HG03558 (cell line): ENCODE data around the gene PTPRN2.
"Not testable (repeated sequence)": the region's sequence is repeated elsewhere in the genome, so short reads cannot be mapped to it uniquely, and the experiment has no call there.

Source experiments
- ATAC-seq: cut with Tn5 transposase; IDR thresholded peaks from one replicate; pipeline ENCODE4 v1.9.1; 2021; ENCODE audit warnings: moderate number of reproducible peaks; ENCODE audit not compliant: unreplicated experiment; ENCODE audit errors: extremely low read depth

PTPRN2 gene

DNA sequence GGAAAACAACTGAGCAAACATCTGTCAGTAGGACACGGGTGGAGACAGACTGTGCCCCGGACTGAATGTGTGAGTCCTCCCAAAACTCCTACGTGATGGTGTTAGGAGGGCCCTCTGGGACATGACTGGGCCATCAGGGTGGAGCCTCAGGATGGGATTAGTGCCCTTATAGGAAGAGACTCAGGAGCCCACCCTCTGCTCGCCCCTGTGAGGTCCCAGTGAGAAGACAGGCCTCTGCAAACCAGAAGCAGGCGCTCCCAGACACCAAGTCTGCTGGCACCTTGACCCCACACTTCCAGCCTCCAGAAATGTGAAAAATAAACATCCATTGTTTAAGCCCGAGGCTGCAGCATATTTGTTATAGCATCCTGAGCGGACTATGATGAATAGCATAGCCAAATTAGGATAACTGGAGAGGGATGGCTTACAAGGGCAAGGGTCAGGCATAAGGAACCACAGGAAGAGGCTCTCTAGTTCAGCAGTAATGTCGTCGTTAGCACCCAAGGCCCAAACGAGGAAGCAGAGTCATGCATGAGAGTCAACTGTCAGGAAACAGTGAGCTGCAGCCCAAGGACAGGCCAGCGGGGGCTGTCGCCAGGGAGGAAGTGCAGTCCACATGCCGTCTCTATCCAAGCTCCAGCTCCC, 50.6 kb downstream of the PTPRN2 start:
- no peak for ATAC-seq

DNA sequence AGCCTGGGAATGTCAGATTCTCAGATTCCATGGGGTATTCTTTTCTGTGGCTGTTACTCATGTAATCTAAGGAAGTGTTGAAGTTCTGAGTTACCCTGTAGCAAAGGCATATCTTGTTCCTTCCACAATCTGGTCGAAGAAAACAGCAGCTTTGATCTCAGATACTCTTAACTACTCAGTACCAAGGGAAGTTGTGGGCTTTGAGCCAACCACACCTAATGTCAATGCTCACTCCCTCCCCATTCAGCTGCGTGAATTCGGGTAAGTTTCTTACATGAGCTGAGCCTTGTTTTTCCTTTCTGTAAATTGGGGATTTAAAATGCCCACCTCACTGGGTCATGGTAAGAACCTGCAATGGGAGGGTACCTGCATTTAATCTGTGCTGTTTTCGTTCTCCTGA, 52.5 kb downstream of the PTPRN2 start:
- ATAC-seq, result no peak

DNA sequence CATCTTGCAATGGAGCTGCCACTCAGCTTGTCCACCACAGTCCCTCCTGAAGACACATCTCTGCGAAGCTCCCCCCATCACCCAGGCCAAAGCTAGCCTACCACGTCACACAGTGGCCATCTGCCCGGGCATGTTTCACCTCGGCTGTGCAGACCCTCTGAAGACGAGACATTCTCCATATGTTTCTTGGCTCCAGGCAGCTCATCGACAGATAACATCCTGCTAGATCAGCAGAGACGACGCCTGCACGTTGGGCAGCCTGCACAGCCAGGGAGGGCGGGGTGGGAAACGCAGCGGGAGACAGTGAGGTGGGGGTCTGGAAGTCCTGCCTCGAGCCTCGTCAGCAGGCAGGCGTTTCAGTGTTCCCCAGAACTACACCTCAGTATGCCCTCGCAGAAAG, 53.0 kb downstream of the PTPRN2 start:
- ATAC-seq, result no peak

DNA sequence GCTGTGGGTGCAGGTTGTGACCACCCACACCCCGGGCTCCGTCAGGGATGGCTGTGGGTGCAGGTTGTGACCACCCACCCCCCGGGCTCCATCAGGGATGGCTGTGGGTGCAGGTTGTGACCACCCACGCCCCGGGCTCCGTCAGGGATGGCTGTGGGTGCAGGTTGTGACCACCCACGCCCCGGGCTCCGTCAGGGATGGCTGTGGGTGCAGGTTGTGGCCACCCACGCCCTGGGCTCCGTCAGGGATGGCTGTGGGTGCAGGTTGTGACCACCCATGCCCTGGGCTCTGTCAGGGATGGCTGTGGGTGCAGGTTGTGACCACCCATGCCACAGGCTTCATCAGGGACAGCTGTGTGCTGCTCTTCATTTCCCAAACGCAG, 53.5 kb downstream of the PTPRN2 start:
- ATAC-seq, result not testable (repeated sequence)

DNA sequence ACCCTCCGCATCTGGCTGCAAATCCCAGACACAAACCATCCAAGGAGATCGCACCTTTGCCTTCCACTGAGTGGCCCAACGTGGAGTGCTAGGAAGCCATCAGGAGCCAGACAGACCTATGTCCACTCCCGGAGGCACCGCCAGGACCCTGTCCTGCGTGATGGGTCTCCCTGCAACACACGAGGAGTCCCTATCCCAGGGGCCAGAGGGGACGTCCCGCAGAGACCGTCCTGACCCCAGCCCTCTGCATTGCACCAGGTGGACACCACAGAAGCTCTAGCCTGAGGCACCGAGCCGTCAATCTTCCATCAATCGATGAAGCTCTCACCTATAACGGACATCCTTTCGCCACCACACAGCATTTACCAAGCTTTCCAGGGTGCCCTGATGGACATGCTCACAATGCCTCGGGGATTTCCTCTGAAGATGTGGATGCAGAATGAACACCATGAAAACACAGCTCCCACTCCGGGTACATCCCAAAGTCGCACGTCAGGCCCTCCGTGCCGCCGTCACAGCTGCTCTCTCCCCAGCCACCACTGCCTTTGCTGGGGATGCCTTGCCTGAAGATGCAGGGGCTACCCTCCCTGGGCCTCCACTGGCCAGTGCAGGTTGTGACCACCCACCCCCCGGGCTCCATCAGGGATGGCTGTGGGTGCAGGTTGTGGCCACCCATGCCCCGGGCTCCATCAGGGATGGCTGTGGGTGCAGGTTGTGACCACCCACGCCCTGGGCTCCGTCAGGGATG, 54.1 kb downstream of the PTPRN2 start:
- ATAC-seq, result no peak

DNA sequence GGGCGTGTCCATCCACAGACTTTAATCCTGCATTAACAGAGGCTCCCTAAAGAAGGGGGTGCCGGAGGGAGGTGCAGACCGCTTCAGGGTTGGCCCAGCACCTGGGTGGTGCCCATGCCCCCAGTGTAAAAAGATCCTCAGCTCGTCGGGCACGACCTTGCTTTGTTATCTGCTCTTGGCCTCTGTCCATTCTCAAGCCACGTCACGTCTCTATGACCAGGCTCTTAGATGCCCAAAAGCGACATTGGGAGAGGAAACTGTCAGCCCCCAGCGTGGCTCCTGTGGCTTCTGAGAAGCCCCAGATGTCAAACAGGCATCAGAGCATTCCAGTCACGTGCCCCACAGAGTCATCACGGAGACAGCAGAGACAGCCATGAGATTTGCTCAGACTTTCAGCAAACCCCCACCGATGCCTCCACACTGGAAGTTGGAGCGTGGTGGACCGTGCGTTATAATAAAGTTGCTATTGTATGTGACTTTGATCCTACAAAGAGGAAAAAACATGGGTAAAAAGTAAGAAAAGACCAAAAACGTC, 55.5 kb downstream of the PTPRN2 start:
- no peak for ATAC-seq

DNA sequence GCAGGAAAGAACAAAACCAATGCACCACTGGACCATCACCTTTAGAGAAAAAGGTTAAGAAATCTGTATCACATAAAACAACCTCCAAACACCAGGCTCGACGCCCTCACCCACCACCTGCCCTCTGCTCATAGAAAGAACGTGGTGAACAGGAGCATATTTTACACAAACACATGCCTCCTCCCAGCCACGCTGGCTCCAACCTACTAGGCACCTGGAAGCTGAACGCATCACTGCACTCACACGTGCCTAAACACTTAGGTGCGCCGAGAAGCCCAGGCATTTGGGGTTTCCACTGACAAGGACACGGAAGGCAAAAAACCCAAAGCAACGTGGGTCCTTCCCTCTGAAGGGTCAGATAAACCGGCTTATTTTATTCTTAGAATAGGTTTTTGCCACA, 56.0 kb downstream of the PTPRN2 start:
- no peak for ATAC-seq

DNA sequence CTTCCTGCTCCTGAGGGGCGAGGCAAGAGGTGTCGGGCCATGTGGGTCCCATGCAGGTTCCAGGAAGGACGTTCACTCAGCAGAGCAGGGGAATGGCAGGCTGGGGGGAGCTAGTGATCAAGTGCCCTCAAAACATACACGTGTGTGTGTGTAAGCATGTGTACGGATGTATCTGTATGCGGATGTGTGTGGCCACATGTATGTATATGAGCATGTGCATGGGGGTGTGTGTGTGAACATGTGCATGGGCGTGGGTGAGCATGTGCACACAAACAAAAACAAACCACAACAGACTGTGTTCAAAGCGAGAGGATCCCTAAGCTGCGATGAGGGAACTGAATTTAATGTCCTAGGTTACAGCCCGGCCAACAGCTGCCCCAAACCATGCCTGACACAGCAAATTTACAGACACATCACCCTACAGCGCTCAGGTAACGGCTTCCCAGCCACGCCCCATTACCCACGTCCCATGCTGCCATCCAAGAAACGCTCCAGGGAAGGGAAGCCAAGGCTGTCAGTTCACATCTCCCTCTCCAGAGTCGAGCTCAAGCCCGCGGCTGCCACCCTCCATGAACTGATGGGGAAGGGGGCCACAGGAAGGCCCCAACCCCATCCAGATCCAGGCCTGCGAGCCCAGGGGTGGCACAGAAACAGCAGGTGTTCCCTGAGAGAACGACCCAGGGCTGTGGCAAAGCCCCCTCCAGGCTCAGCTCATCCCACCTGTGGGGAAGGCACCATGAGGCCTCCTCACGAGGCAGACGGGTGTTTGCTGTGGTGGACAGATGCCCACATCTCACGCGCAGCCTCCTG, 56.6 kb downstream of the PTPRN2 start:
- ATAC-seq, result no peak

DNA sequence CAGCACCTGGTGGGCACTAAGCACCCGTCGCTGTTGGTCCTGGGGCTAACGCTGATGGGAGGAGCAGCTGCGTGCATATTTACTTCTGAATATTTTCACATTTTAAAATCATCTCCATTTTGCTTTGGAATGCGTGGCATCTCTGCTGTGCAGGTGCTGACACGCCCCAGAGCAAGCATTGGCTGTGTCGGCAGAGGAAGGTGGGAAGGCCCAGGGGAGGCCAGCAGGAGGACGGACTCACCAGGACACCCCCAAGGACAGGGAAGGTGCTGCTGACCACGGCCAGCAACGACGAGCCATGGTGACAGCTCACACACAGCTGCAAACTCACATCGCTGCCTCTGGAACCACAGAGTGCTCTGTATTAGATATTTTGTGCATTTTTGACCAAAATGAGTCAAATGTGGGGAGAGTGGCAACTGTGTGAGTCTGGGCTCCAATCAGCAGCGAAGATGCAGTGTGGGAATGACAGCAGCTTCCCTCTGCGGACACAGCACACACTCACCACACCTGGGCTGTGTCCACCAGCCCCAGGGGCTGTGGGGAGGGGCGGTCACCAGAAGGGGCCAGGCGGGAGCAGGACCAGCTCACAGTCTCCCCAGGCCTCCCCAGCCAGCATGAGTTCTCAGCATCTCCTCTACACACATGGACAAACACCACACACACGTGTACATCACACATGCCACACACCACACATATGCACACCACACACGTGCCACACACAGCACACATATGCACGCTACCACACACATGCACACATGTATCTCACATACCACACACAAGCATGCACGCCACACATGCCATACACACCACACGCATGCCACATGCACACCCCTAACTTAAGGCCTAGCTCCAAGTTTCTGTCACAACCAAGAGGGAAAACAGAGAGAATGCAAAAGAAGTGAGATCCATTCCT, 58.2 kb downstream of the PTPRN2 start:
- no peak for ATAC-seq

DNA sequence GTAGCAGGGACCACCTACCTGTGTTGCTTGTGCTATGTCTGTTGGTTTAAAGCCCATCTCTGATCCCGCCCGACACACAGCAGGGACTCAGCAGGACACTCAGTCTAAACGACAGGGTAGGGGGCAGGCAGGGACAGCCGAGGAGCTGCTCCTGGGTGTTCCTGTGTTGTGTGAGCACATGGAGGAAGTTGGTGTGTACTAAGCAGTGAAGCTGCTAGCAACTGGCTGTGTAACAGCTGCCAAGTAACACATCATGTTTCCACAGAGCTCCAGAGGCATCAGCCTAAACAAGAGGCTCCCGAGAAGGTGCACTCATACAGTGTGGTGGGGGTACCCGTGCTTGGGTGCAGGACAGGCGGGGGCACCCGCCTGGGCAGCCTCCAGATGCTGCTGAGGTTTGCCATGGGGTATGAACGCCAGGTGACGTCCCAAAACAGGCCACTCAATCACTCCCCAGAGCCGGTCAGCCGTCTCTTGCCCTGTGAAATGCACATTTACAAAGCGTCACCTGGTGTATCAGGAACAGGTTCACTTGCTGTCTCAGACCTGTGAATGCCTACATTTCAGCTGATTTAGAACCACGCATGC, 59.6 kb downstream of the PTPRN2 start:
- ATAC-seq, result no peak

DNA sequence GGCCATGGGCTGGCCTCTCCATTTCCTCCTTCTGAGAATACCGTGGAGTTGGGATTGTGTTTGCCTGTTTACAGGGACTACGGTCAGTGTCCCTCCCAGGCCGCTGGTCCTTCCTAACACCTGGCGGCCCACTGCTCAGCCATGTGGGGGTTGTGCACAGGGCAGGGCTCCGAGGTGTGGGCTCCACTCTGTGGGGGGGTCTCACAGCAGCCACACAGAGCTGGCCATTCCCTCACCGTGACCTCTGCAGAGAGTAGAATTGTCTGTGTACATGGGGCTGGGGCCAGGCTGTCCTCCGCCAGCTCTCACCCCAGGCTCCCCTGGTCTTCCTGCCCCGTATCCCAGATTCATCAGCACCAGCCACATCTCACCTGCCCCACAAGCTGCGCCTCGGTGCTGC, 60.1 kb downstream of the PTPRN2 start:
- no peak for ATAC-seq

DNA sequence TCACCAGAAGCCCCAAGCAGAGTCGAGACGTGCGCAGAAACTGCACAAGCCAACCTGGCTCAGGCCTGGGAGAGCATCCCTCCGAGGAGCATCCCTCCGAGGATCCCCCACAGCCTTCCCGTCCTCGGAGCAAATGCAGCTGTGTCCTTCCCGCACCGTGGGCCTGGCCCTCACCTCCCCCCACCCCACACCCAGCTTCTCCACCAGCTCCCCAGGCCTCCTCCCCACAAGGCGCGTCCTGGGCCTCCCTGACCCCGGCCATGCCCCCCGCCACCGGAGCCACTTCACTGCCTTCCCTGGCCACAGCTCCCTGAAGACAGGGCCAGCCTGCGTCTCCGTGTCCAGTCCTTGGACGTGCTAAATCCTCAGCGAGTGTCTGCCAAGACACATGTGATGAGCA, 60.6 kb downstream of the PTPRN2 start:
- ATAC-seq, result no peak

DNA sequence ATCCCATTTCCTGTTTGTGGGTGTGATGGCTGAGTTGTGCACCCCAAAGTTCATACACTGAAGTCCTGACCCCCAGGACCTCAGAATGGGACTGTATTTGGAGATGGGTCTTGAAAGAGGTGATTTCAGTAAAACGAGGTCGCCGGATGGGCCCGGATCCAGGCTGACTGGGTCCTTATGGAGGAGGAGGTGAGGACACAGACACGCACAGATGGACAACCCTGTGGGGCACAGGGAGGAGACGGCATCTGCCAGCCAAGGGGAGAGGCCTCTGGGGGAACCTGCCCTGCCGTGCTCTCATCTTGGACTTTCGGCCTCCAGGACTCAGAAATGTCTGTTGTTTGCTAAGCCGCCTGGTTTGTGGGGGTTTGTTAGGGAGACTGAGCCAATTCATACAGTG, 61.1 kb downstream of the PTPRN2 start:
- ATAC-seq, result no peak

DNA sequence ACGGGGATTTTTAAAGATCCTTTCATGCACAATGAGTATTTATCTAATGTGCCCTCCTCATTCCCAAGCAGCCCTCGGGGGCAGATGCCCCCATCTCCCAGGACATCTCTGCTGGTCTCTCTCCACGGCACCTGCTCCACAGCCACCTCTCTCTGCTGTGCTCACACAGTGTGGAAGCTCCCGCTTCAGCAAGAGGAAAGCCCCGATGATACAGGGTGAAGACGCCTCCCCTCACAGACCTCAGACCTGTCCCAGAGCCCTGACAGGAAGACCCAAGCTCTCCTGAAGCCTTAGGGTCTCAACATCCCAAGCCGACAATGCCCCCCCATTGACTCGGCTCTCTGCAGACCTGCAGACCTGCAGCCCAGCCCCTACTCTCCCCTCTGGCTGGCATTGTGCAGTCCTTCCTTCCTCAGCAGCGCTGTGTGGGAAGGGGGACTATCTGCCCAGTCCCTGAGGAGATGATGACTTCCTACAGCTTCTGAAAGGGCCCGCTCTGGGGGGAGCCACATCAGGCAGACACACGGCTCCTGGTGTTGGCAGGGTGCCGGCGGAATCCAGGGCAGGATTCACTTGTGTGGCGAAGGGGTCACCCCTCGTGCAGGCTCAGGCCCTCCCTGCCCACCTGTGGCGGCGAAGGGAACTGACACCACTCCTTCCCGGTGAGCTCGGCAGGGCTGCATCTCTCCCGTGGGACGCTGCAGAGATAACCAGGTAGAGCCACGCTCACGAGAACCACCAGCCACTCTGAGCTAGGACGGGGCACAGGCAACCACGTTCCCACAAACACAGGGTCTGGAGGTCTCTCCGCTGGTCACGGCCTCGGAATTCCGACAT, 61.8 kb downstream of the PTPRN2 start:
- ATAC-seq, result no peak

DNA sequence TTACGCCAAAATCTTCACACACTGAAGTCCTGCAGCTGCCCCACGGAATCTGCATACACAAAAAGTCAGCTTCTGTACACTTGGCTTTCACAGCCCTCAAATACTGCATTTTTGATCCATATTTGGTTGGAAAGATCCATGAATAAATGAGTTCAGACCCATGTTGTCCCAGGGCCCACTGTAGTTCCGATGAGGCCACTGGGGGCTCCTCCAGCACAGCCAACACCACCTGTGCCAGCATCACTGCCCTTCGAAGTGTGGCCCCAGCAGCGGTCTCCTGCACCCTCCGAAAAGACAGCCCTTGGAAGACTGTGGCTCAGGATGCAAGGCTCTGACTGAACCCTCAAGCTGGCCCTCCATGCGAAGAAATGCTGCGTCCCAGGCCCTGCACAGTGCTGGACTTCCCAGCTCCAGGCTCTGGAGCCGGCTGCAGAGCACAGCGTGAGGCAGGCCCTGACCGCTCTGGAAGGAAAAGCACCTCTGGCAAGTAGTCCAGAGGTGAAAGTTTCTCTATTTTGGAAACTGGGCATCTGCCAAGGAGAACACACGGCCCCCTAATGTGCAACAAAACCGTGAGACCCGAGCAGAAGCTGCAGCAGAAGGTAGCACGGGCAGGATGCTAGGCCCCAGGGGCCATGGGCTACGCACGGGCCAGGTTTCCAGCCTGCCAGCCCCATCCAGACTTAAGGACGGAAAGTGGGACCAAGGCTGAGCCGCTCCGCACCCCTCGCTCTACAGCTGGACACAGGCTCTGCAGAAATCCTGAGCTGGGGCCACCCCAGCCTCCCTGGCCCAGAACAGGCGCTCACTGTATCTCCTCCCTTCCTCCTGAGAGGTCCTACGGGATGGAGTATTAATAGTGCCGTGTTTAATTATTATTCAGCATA, 62.6 kb downstream of the PTPRN2 start:
- no peak for ATAC-seq

DNA sequence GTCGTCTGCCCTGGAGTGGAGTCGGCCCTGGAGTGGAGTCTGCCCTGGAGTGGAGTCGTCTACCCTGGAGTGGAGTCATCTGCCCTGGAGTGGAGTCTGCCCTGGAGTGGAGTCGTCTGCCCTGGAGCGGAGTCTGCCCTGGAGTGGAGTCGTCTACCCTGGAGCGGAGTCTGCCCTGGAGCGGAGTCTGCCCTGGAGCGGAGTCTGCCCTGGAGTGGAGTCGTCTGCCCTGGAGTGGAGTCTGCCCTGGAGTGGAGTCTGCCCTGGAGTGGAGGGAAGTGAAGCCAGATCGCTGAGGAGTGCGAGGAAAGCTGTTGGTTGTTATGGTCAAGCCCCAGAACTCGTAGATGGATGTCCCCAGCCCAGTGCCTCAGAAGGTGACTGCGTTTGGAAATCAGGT, 63.3 kb downstream of the PTPRN2 start:
- not testable (repeated sequence) for ATAC-seq

DNA sequence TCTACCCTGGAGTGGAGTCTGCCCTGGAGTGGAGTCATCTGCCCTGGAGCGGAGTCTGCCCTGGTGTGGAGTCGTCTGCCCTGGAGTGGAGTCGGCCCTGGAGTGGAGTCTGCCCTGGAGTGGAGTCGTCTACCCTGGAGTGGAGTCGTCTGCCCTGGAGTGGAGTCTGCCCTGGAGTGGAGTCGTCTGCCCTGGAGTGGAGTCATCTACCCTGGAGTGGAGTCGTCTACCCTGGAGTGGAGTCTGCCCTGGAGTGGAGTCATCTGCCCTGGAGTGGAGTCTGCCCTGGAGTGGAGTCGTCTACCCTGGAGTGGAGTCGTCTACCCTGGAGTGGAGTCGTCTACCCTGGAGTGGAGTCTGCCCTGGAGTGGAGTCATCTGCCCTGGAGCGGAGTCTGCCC, 63.7 kb downstream of the PTPRN2 start:
- ATAC-seq, result not testable (repeated sequence)
